ENCODE data around the gene MT1E. TPM values are rescaled to one million over a fixed set of nuclear protein-coding genes. Genes with fewer than 3 reads are reported as not detected.

Gene MT1E
- total and polyA plus RNA-seq, 12 donors, result 31.9 to 268 (median 97.0) TPM

GRCh38 chr16:56623637-56624036, 1.9 kb upstream of the MT1E start:
- DNase-seq (no peak), ATAC-seq (no peak)
- intact Hi-C loops (cut with DNase I), result loop anchor here in 2 of 10 donors (2.0 kb wide), 2 partner anchors 13 to 15 kb away; partner anchors contain the start of gene MT2A (in 1 of the 2)
- no peaks in the 10 kb centered on the region for H3K9me3 ChIP-seq
- H3K27me3 ChIP-seq, result peaks cover 0 to 10% (median 0%) of the 10 kb centered on the region in 7 donors
- TF ChIP-seq, protein P1, sequence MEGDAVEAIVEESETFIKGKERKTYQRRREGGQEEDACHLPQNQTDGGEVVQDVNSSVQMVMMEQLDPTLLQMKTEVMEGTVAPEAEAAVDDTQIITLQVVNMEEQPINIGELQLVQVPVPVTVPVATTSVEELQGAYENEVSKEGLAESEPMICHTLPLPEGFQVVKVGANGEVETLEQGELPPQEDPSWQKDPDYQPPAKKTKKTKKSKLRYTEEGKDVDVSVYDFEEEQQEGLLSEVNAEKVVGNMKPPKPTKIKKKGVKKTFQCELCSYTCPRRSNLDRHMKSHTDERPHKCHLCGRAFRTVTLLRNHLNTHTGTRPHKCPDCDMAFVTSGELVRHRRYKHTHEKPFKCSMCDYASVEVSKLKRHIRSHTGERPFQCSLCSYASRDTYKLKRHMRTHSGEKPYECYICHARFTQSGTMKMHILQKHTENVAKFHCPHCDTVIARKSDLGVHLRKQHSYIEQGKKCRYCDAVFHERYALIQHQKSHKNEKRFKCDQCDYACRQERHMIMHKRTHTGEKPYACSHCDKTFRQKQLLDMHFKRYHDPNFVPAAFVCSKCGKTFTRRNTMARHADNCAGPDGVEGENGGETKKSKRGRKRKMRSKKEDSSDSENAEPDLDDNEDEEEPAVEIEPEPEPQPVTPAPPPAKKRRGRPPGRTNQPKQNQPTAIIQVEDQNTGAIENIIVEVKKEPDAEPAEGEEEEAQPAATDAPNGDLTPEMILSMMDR (IDR thresholded peaks at IDR 0.05), result no peak
- H3K36me3 ChIP-seq, result no peaks in the 10 kb centered on the region
- H3K4me3 ChIP-seq, result no peak overlapping the region
- WGBS, 2 donors, result 97 to 100% methylated on average over 2 of the region's 2 CpGs
- peaks cover 0 to 35% (median 19%) of the 10 kb centered on the region in 9 donors for H3K4me1 ChIP-seq
- H3K27ac ChIP-seq, result no peak overlapping the region

DNA sequence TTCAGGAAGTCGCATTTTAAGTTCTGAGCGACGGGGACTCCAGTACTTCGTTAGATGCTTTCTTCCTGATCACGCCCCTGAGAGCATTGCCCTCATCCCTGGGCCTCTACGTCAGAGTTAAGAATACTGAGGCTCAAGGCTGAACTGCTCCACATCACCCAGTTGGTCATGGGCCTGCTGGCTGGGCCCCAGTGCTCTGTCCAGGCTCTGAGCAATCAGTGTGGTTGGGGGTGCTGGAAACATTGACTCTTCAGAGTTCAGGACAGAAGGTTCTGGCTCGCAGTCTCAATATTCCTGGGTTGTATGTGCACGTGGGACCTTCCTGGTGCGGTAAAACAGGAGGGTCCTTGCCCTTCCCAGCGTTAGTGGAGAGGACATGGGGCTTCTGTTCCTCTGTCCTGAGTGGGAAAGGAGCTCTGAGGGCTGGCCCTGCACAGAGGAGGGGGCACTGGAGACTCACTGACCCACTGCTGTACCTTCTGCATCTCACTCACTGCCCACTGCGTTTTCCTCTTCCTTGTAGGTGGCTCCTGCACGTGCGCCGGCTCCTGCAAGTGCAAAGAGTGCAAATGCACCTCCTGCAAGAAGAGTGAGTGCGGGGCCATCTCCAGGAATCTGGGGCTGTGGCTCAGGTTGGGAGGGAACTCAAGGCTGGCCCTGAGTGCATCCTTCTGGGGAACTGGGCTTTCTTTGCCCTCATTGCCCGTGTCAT, 518 bp downstream of the MT1E start:
- peak; percentile 74 to 90 (median 85) for ATAC-seq
- Histone ChIP-seq H3K9me3 (no peaks in the 10 kb centered on the region), H3K27me3 (peaks cover 0 to 8% (median 0%) of the 10 kb centered on the region in 7 donors), H3K36me3 (no peaks in the 10 kb centered on the region), H3K27ac (peak overlapping the region; percentile 76 to 98 (median 93)), H3K4me1 (peaks cover 0 to 27% (median 14%) of the 10 kb centered on the region in 9 donors), H3K4me3 (peak overlapping the region; percentile 26 to 82 (median 67))
- TF ChIP-seq, protein P1 (IDR thresholded peaks at IDR 0.05), result no peak
- intact Hi-C loops (cut with DNase I), result loop anchor here in 4 of 10 donors (1.0 to 5.0 kb wide), 4 partner anchors 15 to 56 kb away; partner anchors contain the start of genes MT1X (in 2 of the 4) and MT2A (in 2 of the 4)
- DNase-seq, result peak; percentile 55 to 76
- WGBS, 2 donors, result 30 to 35% methylated on average over 16 of the region's 16 CpGs

- Histone ChIP-seq H3K27me3 (peaks cover 0 to 13% (median 0%) of the 10 kb centered on the region in 7 donors), H3K4me3 (peak overlapping the region; percentile 26 to 82 (median 67)), H3K36me3 (no peaks in the 10 kb centered on the region), H3K27ac (peak overlapping the region; percentile 76 to 98 (median 93)), H3K4me1 (peaks cover 0 to 25% (median 15%) of the 10 kb centered on the region in 9 donors), H3K9me3 (no peaks in the 10 kb centered on the region)
- intact Hi-C loops (cut with DNase I), result loop anchor here in 3 of 10 donors (2.0 to 5.0 kb wide), 2 partner anchors 18 to 56 kb away; partner anchors contain the start of genes MT1X (in 2 of the 3) and MT2A (in 1 of the 3)
- ATAC-seq, result peak in 3 of 8 donors; percentile 25 to 38 (median 37)
- TF ChIP-seq, protein P1 (IDR thresholded peaks at IDR 0.05), result no peak
- DNase-seq, result no peak
- 54 to 60% methylated on average over 7 of the region's 7 CpGs for WGBS, 2 donors
Measured at GRCh38 chr16:56626685-56627084, 1.1 kb downstream of the MT1E start.

- Histone ChIP-seq H3K36me3 (no peaks in the 10 kb centered on the region), H3K9me3 (no peaks in the 10 kb centered on the region), H3K27me3 (peaks cover 0 to 34% (median 0%) of the 10 kb centered on the region in 7 donors), H3K4me3 (no peak overlapping the region), H3K4me1 (peaks cover 0 to 41% (median 22%) of the 10 kb centered on the region in 9 donors), H3K27ac (no peak overlapping the region)
- intact Hi-C loops (cut with DNase I), result loop anchor here in 2 of 10 donors (5.0 kb wide), 1 partner anchor 54 kb away; the partner anchor contains the start of gene MT1X (in 2 of the 2)
- TF ChIP-seq, protein P1 (IDR thresholded peaks at IDR 0.05), result no peak
- 71 to 79% methylated on average over 9 of the region's 9 CpGs for WGBS, 2 donors
- ATAC-seq, result no peak
- no peak for DNase-seq
Measured at GRCh38 chr16:56628486-56629350, 3.1 kb downstream of the MT1E start.
